Sigmoid colon (tissue), 4 donors: ENCODE data around the gene FDX1.

ENCODE experiments used
- EP300 ChIP-seq, 4 donors: sonication (generic); formaldehyde crosslinking; IDR thresholded peaks; one replicate each; pipeline ENCODE4 v1.6.1; 2017; ENCODE audit warnings: antibody characterized with exemption in 4 of 4
- POLR2A ChIP-seq, 2 donors: fragments of 450-650 bp; IDR thresholded peaks; one replicate each; pipeline ENCODE4 v1.6.1; 2016; ENCODE audit warnings: antibody characterized with exemption in 2 of 2, mild to moderate bottlenecking in 2 of 2, moderate library complexity in 2 of 2
- POLR2AphosphoS5 ChIP-seq, 4 donors: sonication (generic); formaldehyde crosslinking; IDR thresholded peaks; one replicate each; pipeline ENCODE4 v1.6.1; 2017; ENCODE audit warnings: antibody characterized with exemption in 4 of 4
- TF ChIP-seq, protein P1 (sequence below), 4 experiments: fragments of 450-650 bp in 3 of 4; fragments of 200-600 bp in 1 of 4; IDR thresholded peaks; one replicate each; pipeline ENCODE4 v1.5.1; 2016 to 2019; ENCODE audit warnings: antibody characterized with exemption in 4 of 4, mild to moderate bottlenecking in 3 of 4, moderate library complexity in 2 of 4

DNA sequence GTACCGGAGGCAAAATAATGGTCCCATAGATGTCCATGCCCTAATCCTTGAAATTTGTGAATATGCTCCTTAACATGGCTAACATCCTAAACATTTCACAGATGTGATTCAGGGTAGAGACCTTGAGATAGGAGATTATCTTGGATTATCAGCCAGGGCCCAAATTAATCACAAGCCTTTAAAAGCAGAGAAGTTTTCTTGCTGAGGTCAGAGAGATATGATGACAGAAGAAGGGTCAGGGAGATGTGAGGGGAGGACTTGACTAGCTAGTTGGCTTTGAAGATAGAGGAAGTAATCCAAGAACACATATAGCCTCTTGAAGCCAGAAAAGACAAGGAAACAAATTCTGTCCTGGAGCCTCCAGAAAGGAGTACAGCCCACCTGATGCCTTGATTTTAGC, 19.1 kb upstream of the FDX1 start:
- TF ChIP-seq POLR2A (IDR thresholded peaks at IDR 0.05), result no peak
- TF ChIP-seq, protein P1, sequence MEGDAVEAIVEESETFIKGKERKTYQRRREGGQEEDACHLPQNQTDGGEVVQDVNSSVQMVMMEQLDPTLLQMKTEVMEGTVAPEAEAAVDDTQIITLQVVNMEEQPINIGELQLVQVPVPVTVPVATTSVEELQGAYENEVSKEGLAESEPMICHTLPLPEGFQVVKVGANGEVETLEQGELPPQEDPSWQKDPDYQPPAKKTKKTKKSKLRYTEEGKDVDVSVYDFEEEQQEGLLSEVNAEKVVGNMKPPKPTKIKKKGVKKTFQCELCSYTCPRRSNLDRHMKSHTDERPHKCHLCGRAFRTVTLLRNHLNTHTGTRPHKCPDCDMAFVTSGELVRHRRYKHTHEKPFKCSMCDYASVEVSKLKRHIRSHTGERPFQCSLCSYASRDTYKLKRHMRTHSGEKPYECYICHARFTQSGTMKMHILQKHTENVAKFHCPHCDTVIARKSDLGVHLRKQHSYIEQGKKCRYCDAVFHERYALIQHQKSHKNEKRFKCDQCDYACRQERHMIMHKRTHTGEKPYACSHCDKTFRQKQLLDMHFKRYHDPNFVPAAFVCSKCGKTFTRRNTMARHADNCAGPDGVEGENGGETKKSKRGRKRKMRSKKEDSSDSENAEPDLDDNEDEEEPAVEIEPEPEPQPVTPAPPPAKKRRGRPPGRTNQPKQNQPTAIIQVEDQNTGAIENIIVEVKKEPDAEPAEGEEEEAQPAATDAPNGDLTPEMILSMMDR (IDR thresholded peaks at IDR 0.05), result no peak
- no peak for TF ChIP-seq POLR2AphosphoS5 (IDR thresholded peaks at IDR 0.05)
- no peak for TF ChIP-seq EP300 (IDR thresholded peaks at IDR 0.05)
